ENCODE measurements around the gene RIPOR1.

The RIPOR1 gene

GRCh38 chr16:67561501-67561823, 32.8 kb downstream of the RIPOR1 start:
- H3K27ac ChIP-seq (replicated peaks), result peak overlapping the region; percentile 75
- peak overlapping the region; percentile 45 for H3K4me3 ChIP-seq (replicated peaks; ENCODE audit: insufficient read depth, low read length)
- TF ChIP-seq SPI1 (IDR thresholded peaks at IDR 0.05; ENCODE audit: borderline replicate concordance, low read depth), result no peak
- no peak for TF ChIP-seq CTCF (IDR thresholded peaks at IDR 0.05; ENCODE audit: insufficient read depth, low read length)
- TF ChIP-seq GABPA (IDR thresholded peaks at IDR 0.05; ENCODE audit: low read depth), result no peak
- TF ChIP-seq POLR2AphosphoS5 (IDR thresholded peaks at IDR 0.05; ENCODE audit: low read depth), result no peak
- TF ChIP-seq REST (IDR thresholded peaks at IDR 0.05; ENCODE audit: insufficient replicate concordance, low read depth), result no peak
- DNase-seq (ENCODE audit: low read depth in 1 of 2, low spot score in 1 of 2), result no peak
- no peaks in the 10 kb centered on the region for H3K27me3 ChIP-seq (ENCODE audit: insufficient read depth, poor library complexity, severe bottlenecking)

- peak; percentile 95 to 99 for DNase-seq (ENCODE audit: low read depth in 1 of 2, low spot score in 1 of 2)
- peak; percentile 75; the same call in 1 of the 2 replicates for TF ChIP-seq POLR2AphosphoS5 (IDR thresholded peaks at IDR 0.05; ENCODE audit: low read depth)
- 0 out of 2 replicates have a peak, but pooled peaks have one; percentile 8 for TF ChIP-seq GABPA (IDR thresholded peaks at IDR 0.05; ENCODE audit: low read depth)
- no peak for TF ChIP-seq CTCF (IDR thresholded peaks at IDR 0.05; ENCODE audit: insufficient read depth, low read length)
- no peak for TF ChIP-seq REST (IDR thresholded peaks at IDR 0.05; ENCODE audit: insufficient replicate concordance, low read depth)
- peak; percentile 85 for TF ChIP-seq SPI1 (IDR thresholded peaks at IDR 0.05; ENCODE audit: borderline replicate concordance, low read depth)
- Histone ChIP-seq H3K27me3 (ENCODE audit: insufficient read depth, poor library complexity, severe bottlenecking) (no peaks in the 10 kb centered on the region), H3K4me3 (replicated peaks; ENCODE audit: insufficient read depth, low read length) (peak overlapping the region; percentile 45), H3K27ac (replicated peaks) (peak overlapping the region; percentile 75)
Observed at GRCh38 chr16:67561824-67562525, 33.3 kb downstream of the RIPOR1 start.

- DNase-seq (ENCODE audit: low read depth in 1 of 2, low spot score in 1 of 2), result peak; percentile 60 to 79
- TF ChIP-seq CTCF (IDR thresholded peaks at IDR 0.05; ENCODE audit: insufficient read depth, low read length) (peak; percentile 43), SPI1 (IDR thresholded peaks at IDR 0.05; ENCODE audit: borderline replicate concordance, low read depth) (no peak)
- H3K4me3 ChIP-seq (replicated peaks; ENCODE audit: insufficient read depth, low read length), result peak within 1 kb of the TSS; percentile 56
- H3K27ac ChIP-seq (replicated peaks), result peak within 1 kb of the TSS; percentile 99
- H3K27me3 ChIP-seq (ENCODE audit: insufficient read depth, poor library complexity, severe bottlenecking), result no peaks in the 10 kb centered on the region
Observed at GRCh38 chr16:67562526-67562917, 33.9 kb downstream of the RIPOR1 start, which contains the start of gene CTCF. CTCF (plus strand) TSS chr16:67562526; CDS start chr16:67610833, 48,307 bp downstream.
